Measurements from ENCODE around the gene KLF8.

DNA sequence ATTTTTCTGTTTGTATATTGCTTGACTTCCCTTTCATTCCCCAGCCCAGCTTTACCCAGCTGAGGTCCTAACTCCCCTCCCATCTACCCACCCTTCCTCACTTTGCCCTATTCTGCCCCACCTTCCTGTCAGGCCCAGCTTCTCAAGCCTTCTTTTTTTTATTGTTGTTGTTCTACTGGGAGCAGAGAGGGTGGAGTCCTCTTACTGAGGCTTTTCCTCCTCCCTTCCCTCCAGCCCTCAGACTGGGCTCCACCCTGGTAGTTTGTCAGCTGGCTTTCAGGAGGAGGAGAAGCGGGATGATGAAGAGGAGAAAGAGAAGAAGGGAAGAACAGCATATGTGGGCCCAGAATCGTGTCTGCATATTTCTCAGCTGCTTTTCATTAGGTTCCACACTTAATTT is 3.2 kb upstream of the KLF8 start:
- TF ChIP-seq, protein P1, sequence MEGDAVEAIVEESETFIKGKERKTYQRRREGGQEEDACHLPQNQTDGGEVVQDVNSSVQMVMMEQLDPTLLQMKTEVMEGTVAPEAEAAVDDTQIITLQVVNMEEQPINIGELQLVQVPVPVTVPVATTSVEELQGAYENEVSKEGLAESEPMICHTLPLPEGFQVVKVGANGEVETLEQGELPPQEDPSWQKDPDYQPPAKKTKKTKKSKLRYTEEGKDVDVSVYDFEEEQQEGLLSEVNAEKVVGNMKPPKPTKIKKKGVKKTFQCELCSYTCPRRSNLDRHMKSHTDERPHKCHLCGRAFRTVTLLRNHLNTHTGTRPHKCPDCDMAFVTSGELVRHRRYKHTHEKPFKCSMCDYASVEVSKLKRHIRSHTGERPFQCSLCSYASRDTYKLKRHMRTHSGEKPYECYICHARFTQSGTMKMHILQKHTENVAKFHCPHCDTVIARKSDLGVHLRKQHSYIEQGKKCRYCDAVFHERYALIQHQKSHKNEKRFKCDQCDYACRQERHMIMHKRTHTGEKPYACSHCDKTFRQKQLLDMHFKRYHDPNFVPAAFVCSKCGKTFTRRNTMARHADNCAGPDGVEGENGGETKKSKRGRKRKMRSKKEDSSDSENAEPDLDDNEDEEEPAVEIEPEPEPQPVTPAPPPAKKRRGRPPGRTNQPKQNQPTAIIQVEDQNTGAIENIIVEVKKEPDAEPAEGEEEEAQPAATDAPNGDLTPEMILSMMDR (conservative IDR thresholded peaks at IDR 0.05; ENCODE audit: low read depth in 2 of 2), result no peak
- TF ChIP-seq JUNB (IDR thresholded peaks at IDR 0.05; ENCODE audit: unreplicated experiment) (no peak), CREB1 (CRISPR knock-in tag; IDR thresholded peaks at IDR 0.05; ENCODE audit: low read depth) (no peak), POLR2AphosphoS5 (IDR thresholded peaks at IDR 0.05; ENCODE audit: low read depth) (no peak), ETS1 (IDR thresholded peaks at IDR 0.05) (no peak), EZH2 (IDR thresholded peaks at IDR 0.05; ENCODE audit: low read depth, unreplicated experiment) (no peak), REST (IDR thresholded peaks at IDR 0.05; ENCODE audit: unreplicated experiment) (no peak)

Measured in GM23338 (cell line).